Measurements from ENCODE around the gene CD4.
A peak's percentile ranks its signal among the peaks of the same experiment; 100 is the strongest.
"Not testable (repeated sequence)": the region's sequence is repeated elsewhere in the genome, so short reads cannot be mapped to it uniquely, and the experiment has no call there.

The CD4 gene

GRCh38 chr12:6788972-6789924 is at the start of gene CD4:
Gene CD4, plus strand, starts transcription at chr12:6789528. Its CDS starts 10,611 bp downstream, at chr12:6800139.
- DNase-seq (ENCODE audit: low read depth in 2 of 2): no peak

DNA sequence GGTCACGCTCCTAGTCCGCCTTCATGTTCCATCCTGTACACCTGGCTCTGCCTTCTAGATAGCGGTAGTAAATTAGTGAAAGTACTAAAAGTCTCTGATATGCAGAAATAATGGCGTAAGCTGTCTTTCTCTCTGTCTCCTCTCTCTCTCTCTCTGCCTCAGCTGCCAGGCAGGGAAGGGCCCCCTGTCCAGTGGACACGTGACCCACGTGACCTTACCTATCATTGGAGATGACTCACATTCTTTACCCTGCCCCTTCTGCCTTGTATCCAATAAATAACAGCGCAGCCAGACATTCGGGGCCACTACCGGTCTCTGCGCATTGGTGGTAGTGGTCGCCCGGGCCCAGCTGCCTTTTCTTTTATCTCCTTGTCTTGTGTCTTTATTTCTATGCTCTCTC is 47.2 kb upstream of the CD4 start:
- DNase-seq (ENCODE audit: low read depth in 2 of 2): not testable (repeated sequence)

GRCh38 chr12:6742834-6743233 is 46.5 kb upstream of the CD4 start:
- DNase-seq (ENCODE audit: low read depth in 2 of 2): no peak

DNA sequence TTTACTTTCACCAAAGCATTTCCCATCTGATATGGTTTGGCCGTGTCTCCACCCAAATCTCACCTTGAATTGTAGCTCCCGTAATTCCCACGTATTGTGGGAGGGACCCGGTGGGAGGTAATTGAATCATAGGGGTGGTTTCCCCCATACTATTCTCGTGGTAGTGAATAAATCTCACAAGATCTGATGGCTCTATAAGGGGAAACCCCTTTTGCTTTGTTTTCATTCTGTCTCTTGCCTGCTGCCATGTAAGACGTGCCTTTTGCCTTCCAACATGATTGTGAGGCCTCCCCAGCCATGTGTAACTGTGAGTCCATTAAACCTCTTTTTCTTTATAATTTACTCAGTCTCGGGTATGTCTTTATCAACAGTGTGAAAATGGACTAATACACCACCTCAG is 46.0 kb upstream of the CD4 start:
- not testable (repeated sequence) for DNase-seq (ENCODE audit: low read depth in 2 of 2)

DNA sequence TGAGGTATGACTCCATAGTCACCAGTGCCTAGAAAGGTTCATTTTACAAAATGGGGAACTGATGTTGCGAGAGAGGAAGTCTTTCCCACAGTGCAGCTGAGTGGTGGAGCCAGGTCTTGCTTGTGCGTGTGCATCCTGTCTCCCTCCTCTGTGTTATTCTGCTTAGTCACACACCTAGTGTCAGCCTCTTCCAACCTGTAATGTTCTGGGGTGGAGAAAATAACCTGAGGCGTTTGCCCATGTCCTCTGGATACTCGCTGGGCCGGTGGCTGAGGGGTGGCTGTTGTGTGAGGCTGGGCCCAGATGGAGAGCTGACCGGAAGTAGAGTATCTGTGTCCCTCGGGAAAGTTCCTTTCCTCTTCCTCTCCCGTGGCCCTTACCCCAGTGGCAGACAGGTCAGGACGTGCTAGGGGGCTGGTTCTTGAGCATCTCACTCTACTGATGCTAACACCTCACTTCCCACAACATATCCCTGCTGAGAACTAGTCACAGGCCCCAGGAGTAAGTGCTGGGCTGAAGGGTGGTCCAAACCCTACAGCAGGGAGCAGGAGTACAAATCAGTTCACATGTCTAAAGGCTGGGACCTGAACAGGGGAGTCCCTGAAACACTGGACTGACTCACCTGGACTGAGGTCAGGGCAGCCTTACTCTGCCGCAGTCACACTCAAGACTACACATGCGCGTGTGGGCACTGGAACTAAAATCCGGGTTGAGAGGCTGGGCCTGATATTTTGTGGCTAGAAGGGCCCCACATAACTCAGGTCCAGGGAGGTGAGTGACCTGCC is 43.4 kb upstream of the CD4 start:
- DNase-seq (ENCODE audit: low read depth in 2 of 2): no peak

DNA sequence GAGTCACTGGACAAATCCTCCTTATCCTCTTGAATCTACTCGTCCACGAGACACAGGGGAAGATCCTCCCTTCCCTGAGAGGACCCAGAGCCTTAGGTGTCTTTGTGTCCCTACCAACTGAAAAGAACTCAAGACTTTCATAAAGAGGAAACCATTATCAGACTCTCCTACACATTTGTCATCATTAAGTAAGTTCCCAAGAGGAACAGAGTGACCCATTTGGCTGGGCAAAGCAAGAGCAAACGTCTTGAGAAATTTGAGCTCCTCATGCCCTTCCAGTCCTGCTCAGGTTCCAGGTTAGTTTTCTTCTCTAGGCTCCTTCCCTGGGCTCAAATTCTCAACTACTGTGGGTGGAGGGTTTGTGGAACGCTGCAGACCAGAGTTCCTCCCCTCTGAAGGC is 42.1 kb upstream of the CD4 start:
- no peak for DNase-seq (ENCODE audit: low read depth in 2 of 2)

- no peak for DNase-seq (ENCODE audit: low read depth in 2 of 2)
Observed at GRCh38 chr12:6748761-6749160, 40.6 kb upstream of the CD4 start.

GRCh38 chr12:6750506-6750905 is 38.8 kb upstream of the CD4 start:
- DNase-seq (ENCODE audit: low read depth in 2 of 2): no peak

- DNase-seq (ENCODE audit: low read depth in 2 of 2): no peak
Observed at GRCh38 chr12:6751767-6752166, 37.6 kb upstream of the CD4 start.

- DNase-seq (ENCODE audit: low read depth in 2 of 2): no peak
Observed at GRCh38 chr12:6752167-6752920, 37.0 kb upstream of the CD4 start.

DNA sequence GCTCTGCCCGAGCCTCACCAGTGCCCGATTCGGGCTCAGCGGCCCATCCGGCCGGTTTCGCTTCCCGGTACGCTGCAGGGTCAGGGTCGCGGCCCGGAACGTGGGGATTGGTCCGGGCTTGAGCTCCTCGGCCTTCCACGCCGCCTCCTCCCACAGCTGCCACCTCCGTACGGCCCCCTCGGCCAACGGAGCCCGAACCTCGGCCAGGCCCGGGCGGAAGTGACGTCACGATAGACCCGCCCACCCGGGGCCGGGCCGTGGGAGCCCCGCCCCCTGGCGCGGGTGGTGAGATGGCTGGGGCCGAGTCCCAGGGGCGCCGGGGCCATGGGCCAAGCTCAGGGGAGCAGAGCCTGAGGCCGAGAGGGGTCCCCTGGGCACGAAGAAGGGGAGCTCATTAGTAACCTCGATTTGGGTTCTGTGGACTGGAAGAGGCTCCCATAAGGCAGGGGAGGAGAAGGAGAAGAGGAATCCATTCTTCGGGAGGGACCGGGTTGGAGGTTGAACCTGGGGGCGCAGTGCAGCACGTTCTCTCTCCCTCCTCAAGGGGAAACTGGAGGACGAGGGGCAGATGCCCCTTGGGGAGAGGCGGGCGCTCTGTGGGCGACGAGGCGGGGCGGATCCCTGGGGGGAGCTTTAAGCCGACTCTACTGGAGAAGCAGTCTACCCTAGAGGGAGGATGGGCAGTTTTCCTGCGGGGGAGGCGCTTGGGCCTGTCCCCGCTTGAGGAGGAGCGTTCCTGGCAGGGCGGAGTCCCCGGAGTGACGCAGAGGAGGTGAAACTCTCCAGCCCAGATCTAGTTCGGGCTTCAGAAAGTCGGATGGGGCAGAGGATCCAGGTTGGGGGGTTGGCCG is 36.2 kb upstream of the CD4 start, which contains the start of gene MLF2:
TSS of gene MLF2 (minus strand) at position 221 of the 851 bp plus-strand sequence. CDS start 807 bp downstream, outside the sequence.
- peak; percentile 95 to 96 for DNase-seq (ENCODE audit: low read depth in 2 of 2)

DNA sequence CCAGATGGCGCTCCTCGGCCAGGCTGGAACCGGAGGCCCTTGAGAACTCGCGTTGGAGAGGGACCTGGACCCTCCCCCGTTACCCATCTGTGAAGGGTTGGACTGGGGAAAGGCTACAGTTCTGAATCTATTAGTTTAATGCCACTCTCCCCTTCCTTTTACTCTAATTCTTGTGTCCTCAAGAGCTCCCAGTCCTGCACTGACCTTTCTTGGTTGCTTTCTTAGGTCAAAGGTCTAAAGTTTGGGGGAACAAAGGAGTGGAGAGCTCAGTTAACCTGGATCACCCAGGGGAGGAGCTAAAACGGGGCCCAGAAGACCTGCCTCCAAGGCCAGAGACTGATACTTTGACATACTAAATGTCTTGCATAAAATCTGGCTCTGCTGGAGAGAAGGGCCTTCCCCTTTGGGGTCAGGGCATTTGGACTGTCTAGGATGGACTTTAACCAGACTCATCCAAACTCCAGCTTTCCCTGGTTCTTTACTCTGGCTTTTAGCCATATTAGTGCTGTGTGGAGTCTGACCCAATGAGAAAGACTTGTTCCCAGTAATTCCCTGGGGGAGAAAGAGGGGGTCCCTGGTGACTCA is 35.5 kb upstream of the CD4 start:
- DNase-seq (ENCODE audit: low read depth in 2 of 2): no peak

GRCh38 chr12:6754411-6754810 is 34.9 kb upstream of the CD4 start:
- no peak for DNase-seq (ENCODE audit: low read depth in 2 of 2)

DNA sequence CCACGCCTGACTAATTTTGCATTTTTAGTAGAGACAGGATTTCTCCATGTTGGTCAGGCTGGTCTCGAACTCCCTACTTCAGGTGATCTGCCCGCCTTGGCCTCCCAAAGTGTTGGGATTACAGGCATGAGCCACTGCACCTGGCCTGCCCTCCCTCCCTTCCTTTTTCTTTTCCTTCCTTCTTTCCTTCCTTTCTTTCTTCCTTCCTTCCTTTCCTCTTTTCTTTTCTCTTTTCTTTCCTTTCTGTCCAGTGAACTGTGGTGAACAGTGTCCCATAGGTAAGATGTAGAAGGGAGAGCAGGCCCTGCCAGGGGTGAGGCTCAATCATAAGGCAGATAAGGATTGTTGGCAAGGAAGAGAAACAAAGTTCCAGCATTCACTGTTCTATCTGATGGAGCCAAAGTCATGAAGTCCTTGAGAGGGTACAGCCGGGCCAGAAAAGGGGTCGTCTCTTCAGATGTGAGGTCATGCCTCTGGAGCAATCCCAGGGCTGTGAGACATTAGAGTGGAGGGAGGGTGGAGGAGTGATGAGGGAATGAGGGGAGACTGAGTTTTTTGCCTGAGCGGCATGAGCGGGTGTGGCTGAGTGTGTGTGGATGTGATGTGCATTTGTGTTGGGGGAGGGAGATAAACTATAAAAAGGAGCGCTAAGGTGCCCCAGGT is 32.2 kb upstream of the CD4 start:
- DNase-seq (ENCODE audit: low read depth in 2 of 2): no peak

DNA sequence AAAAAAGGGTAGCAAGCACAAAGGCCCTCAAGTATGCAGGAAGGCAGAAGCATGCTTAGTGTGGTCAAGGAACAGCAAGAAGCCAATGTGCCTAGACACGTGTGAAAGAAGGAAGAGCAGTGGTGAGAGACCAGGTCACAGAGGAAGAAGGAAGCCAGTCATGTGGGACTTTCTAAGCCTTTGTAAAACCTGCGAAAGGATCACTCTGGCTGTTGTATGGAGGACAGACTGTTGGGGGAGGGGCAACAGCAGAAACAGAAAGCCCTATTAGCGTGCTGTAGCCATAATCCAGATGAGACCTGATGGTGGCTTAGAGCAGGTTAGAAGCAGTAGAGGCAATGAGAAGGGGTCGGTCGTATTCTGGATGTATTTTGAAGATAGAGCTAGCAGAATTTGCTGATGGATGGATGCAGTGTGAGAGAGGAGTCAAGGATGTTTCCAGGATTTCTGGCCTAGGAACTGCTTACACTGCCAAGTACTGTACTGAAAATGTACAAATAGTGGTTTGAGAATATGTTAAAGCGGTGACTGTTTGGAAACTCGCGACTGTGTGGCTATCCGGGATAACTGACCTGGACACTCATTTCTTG is 30.7 kb upstream of the CD4 start:
- DNase-seq (ENCODE audit: low read depth in 2 of 2): no peak

DNA sequence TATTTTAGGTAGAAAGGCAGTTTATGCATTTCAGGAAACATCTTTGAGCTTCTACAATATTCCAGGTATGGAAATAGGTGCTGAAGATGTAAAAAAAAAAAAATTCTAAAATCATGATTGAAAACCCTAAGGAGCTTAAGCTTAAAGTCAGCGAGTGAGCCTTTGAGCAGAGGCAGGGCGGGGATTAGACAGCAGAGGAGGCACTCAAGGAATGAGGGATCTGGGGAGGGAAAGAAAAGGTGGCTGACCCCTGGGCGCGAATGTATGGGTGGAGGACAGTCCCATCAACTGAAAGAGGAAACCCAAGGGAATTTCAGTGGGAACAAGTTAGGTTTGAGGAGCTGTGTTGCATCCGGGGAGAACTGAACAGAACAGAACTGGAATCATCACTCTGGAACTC is 29.6 kb upstream of the CD4 start:
- no peak for DNase-seq (ENCODE audit: low read depth in 2 of 2)

GRCh38 chr12:6763380-6763779 is 25.9 kb upstream of the CD4 start:
- DNase-seq (ENCODE audit: low read depth in 2 of 2): no peak

DNA sequence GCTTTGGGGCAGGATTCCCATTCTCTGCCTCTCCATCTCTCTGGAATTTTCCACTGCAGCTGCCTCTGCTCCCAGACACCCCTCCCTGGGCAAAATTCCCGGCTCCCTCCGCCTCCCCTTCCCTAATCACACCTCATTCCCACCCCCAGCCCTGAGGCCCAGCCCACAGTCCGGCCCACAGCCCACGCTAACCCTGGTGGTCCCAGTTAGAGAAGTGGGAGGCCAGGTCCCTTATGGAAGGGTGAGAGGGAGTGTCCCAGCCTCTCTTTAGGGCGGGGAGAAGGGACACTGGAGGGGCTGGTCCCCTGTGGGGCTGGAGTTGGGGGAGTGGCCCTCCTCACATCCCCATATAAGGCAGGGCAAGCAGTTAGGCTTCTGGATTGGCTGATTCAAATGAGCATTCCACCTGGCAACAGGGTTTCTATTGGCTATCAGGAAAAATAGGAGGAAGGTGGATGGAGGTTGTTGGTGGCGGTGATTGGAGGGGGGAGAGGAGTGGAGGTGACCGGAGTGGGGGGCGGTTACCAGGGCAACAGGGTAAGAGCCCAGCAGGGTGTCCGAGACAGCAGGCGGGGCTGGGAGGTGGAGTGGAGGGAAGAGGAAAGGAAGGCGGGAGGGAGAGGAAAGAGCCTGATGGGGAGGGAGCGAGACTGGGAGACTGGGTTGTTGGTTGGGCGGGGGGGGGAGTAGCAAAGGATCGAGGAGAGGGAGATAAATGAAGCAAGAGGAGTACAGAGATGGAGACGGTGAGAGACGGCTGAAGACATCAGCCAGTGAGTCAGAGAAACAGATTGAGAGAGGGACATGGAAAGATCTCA is 25.1 kb upstream of the CD4 start:
- DNase-seq (ENCODE audit: low read depth in 2 of 2): no peak

All from stimulated activated CD4-positive, alpha-beta T cell treated with anti-CD3 and anti-CD28 coated beads, Interleukin-1b, Interleukin-23, amount 100 ng/mL, for 1 hour (primary cell).